T-cell (primary cell): ENCODE data around the gene ARL11. TPM values are rescaled to one million over a fixed set of nuclear protein-coding genes. Genes with fewer than 3 reads are reported as not detected.

Source experiments
- ATAC-seq, 4 experiments: fragments of 200-7000 bp in 3 of 4; fragments of 150-1000 bp in 1 of 4; cut with Tn5 transposase; replicated peaks in 1 of 4; 1 replicate in 3 of 4; 2 replicates in 1 of 4; pipeline ENCODE4 v1.10.0; 2021; ENCODE audit warnings: moderate library complexity in 3 of 4, mild to moderate bottlenecking in 2 of 4, moderate number of reproducible peaks in 1 of 4
- CTCF ChIA-PET, 2 donors: fragments of 300-600 bp; sonication (Branson Sonifier 250); formaldehyde crosslinking; loops; one replicate each; lab custom pipeline; 2022; ENCODE audit warnings: antibody characterized with exemption in 2 of 2; lab: Charles Lee
- POLR2A ChIA-PET, 2 donors: fragments of 300-600 bp; sonication (Branson Sonifier 250); formaldehyde crosslinking; loops; one replicate each; lab custom pipeline; 2022; ENCODE audit warnings: antibody characterized with exemption in 2 of 2; lab: Charles Lee
- DNase-seq, 35 experiments: peaks; one replicate each; pipeline versions ENCODE4 v3.0.0 to v3.0.0-alpha.2; 2013 to 2023
- H3K27ac ChIP-seq: one replicate; pipeline ENCODE4 v1.5.1; 2013; ENCODE audit warnings: low read length
- H3K27me3 ChIP-seq, 2 experiments: replicated peaks in 1 of 2; 1 replicate in 1 of 2; 2 replicates in 1 of 2; pipeline versions ENCODE4 v1.6.1 to v1.7.0; 2013; ENCODE audit warnings: low read length in 1 of 2, mixed read lengths in 1 of 2; ENCODE audit not compliant: control insufficient read depth in 2 of 2, insufficient read depth in 2 of 2; ENCODE audit errors: extremely low read depth in 1 of 2
- H3K36me3 ChIP-seq, 2 donors: 1 replicate in 1 of 2; 2 replicates in 1 of 2; pipeline versions ENCODE4 v1.6.1 to v1.7.0; 2013; ENCODE audit warnings: low read length in 1 of 2; ENCODE audit not compliant: control insufficient read depth in 2 of 2, insufficient read depth in 1 of 2; ENCODE audit errors: extremely low read depth in 1 of 2
- H3K4me1 ChIP-seq, 2 experiments: 1 replicate in 1 of 2; 2 replicates in 1 of 2; pipeline versions ENCODE4 v1.6.1 to v1.7.0; 2013; ENCODE audit warnings: low read length in 2 of 2, mixed read lengths in 1 of 2; ENCODE audit not compliant: insufficient read depth in 2 of 2, control insufficient read depth in 1 of 2; ENCODE audit errors: extremely low read depth in 1 of 2
- H3K4me3 ChIP-seq, 2 donors: 1 replicate in 1 of 2; 2 replicates in 1 of 2; pipeline versions ENCODE4 v1.5.1 to v1.7.0; 2013; ENCODE audit warnings: mild to moderate bottlenecking in 2 of 2, low read length in 1 of 2, moderate library complexity in 1 of 2; ENCODE audit not compliant: control insufficient read depth in 1 of 2; ENCODE audit errors: extremely low read depth in 1 of 2
- H3K9me3 ChIP-seq: 2 replicates; pipeline ENCODE4 v1.7.0; 2013
- H3K27ac Mint-ChIP-seq, 2 donors: one replicate each; pipeline ENCODE4 v1.8.0; 2020 to 2021; ENCODE audit warnings: mild to moderate bottlenecking in 2 of 2, mixed read lengths in 2 of 2
- H3K27me3 Mint-ChIP-seq, 2 donors: one replicate each; pipeline ENCODE4 v1.8.0; 2021 to 2022; ENCODE audit warnings: mixed read lengths in 2 of 2
- H3K36me3 Mint-ChIP-seq: one replicate; pipeline ENCODE4 v1.8.0; 2021; ENCODE audit warnings: mixed read lengths
- H3K4me1 Mint-ChIP-seq, 3 donors: one replicate each; pipeline ENCODE4 v1.8.0; 2020 to 2022; ENCODE audit warnings: mixed read lengths in 3 of 3, mild to moderate bottlenecking in 1 of 3
- H3K4me3 Mint-ChIP-seq, 3 donors: one replicate each; pipeline ENCODE4 v1.8.0; 2020 to 2022; ENCODE audit warnings: mild to moderate bottlenecking in 3 of 3, mixed read lengths in 3 of 3, moderate library complexity in 3 of 3
- H3K9me3 Mint-ChIP-seq, 3 donors: one replicate each; pipeline ENCODE4 v1.8.0; 2020 to 2022; ENCODE audit warnings: mixed read lengths in 3 of 3
- WGBS: methylation state at CpG from one replicate; pipeline ENCODE4 v1.1.5; 2013; ENCODE audit warnings: missing lambda C conversion rate; ENCODE audit not compliant: insufficient coverage; 5-methylcytosine and 5-hydroxymethylcytosine counted together
- total RNA-seq, 35 experiments: library from RNA in 6 of 35; stranded (reverse) in 6 of 35; fragments of 120-200 nt in 1 of 35; gene quantifications; one replicate each; pipeline versions ENCODE4 v1.2.1 to v1.2.4 and lab custom pipeline; 2013 to 2026

ARL11 gene
- total RNA-seq (1 to 10 TPM in 2 of 5 donors, under 1 TPM in 3; 0.12 to 1.9 (median 0.53) TPM), total RNA-seq (lab: John Stamatoyannopoulos, UW) (0.11 to 6.1 (median 0.72) reads per million in 29 experiments)
- 0.57 TPM for total RNA-seq (2013)

GRCh38 chr13:49627831-49628652 is at the start of gene ARL11:
Gene ARL11, plus strand, starts transcription at chr13:49628507. Its CDS starts 1,941 bp downstream, at chr13:49630448.
- Mint-ChIP-seq H3K4me3 (peak within 1 kb of the TSS; percentile 74 to 84 (median 84)), H3K36me3 (no peaks in the 10 kb centered on the region), H3K27ac (peak within 1 kb of the TSS; percentile 74), H3K27me3 (no peaks in the 10 kb centered on the region), H3K9me3 (no peaks in the 10 kb centered on the region), H3K4me1 (peaks cover 10 to 18% (median 12%) of the 10 kb centered on the region in 3 donors)
- ChIA-PET CTCF (interaction anchor here in 1 of 2 donors (0.6 to 0.7 kb wide), 3 partner anchors 11 to 105 kb away, joined by 3 to 4 read pairs (median 4); partner anchors contain the start of gene EBPL), POLR2A (no interaction called here)
- Histone ChIP-seq H3K4me1 (peaks cover 2 to 12% of the 10 kb centered on the region in 2 experiments), H3K36me3 (no peaks in the 10 kb centered on the region), H3K4me3 (peak within 1 kb of the TSS; percentile 45 to 55), H3K27ac (no peak within 1 kb of the TSS), H3K9me3 (no peaks in the 10 kb centered on the region), H3K27me3 (peaks cover 0 to 5% of the 10 kb centered on the region in 2 experiments)
- ATAC-seq (peak; percentile 73 to 90 (median 88)), DNase-seq (peak; percentile 15 to 67 (median 44))
- 22% methylated on average over 7 of the region's 17 CpGs for WGBS

DNA sequence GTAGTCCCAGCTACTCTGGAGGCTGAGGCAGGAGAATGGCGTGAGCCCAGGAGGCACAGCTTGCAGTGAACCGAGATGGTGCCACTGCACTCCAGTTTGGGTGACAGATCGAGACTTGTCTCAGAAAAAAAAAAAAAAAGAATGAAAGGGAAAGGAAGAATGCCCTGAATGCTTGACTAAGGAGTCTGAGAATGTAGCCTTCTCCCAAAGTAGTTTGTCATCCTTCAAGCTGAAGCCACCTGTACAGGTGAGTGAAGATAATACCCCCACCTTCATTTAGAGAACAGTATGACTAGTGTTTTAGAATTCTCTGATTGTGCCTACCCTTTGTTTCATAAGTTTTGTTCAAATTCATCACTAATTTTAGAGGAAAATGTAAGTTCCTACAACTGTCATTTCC is 48.8 kb upstream of the ARL11 start:
- Histone ChIP-seq H3K36me3 (peaks cover 7 to 24% of the 10 kb centered on the region in 2 donors), H3K27me3 (no peaks in the 10 kb centered on the region), H3K4me3 (no peak overlapping the region), H3K27ac (no peak overlapping the region), H3K9me3 (no peaks in the 10 kb centered on the region), H3K4me1 (peaks cover under 1 to 2% of the 10 kb centered on the region in 2 experiments)
- DNase-seq (no peak), ATAC-seq (no peak)
- H3K4me1 Mint-ChIP-seq, result peaks cover 31 to 43% (median 37%) of the 10 kb centered on the region in 3 donors
- 94% methylated on average over 3 of the region's 3 CpGs for WGBS
- CTCF ChIA-PET, result no interaction called here
- H3K36me3 Mint-ChIP-seq, result peaks cover 38% of the 10 kb centered on the region
- no peak overlapping the region for H3K4me3 Mint-ChIP-seq
- no peak overlapping the region for H3K27ac Mint-ChIP-seq
- POLR2A ChIA-PET, result no interaction called here
- H3K27me3 Mint-ChIP-seq, result no peaks in the 10 kb centered on the region
- no peaks in the 10 kb centered on the region for H3K9me3 Mint-ChIP-seq

GRCh38 chr13:49580980-49581680 is 47.2 kb upstream of the ARL11 start:
- Mint-ChIP-seq H3K27ac (peak overlapping the region in 1 of 2 donors; percentile 21), H3K27me3 (no peaks in the 10 kb centered on the region), H3K4me3 (peak overlapping the region in 1 of 3 donors; percentile 25), H3K36me3 (peaks cover 26% of the 10 kb centered on the region), H3K4me1 (peaks cover 32 to 47% (median 42%) of the 10 kb centered on the region in 3 donors), H3K9me3 (no peaks in the 10 kb centered on the region)
- ChIA-PET POLR2A (interaction anchor here in 1 of 2 donors (0.6 kb wide), 1 partner anchor 1274 kb away, joined by 4 read pairs; no protein-coding TSS in a partner anchor), CTCF (interaction anchor here in 1 of 2 donors (0.5 kb wide), 1 partner anchor 355 kb away, joined by 3 read pairs; the partner anchor contains the start of gene SPRYD7)
- no peak overlapping the region for H3K4me3 ChIP-seq
- peaks cover 3 to 9% of the 10 kb centered on the region in 2 experiments for H3K4me1 ChIP-seq
- ATAC-seq, result no peak
- no peak for DNase-seq
- no peaks in the 10 kb centered on the region for H3K27me3 ChIP-seq
- WGBS, result 94% methylated on average over 5 of the region's 5 CpGs
- no peak overlapping the region for H3K27ac ChIP-seq
- peaks cover 7 to 24% of the 10 kb centered on the region in 2 donors for H3K36me3 ChIP-seq
- H3K9me3 ChIP-seq, result no peaks in the 10 kb centered on the region

GRCh38 chr13:49584771-49585182 is 43.5 kb upstream of the ARL11 start:
- Histone ChIP-seq H3K4me1 (peaks cover 3 to 11% of the 10 kb centered on the region in 2 experiments), H3K4me3 (peak overlapping the region; percentile 79 to 89), H3K36me3 (peaks cover 3 to 20% of the 10 kb centered on the region in 2 donors), H3K27me3 (no peaks in the 10 kb centered on the region), H3K27ac (peak overlapping the region; percentile 35), H3K9me3 (no peaks in the 10 kb centered on the region)
- H3K27ac Mint-ChIP-seq, result peak overlapping the region; percentile 71 to 74
- H3K4me3 Mint-ChIP-seq, result peak overlapping the region; percentile 80 to 90 (median 84)
- ChIA-PET POLR2A (interaction anchor here in 1 of 2 donors (0.6 kb wide), 1 partner anchor 208 kb away, joined by 3 read pairs; the partner anchor contains the start of gene KPNA3), CTCF (interaction anchor here in 1 of 2 donors (0.6 to 1.3 kb wide), 2 partner anchors 22 to 345 kb away, joined by 3 to 4 read pairs; no protein-coding TSS in a partner anchor)
- WGBS, result 2% methylated on average over 10 of the region's 16 CpGs
- peaks cover 22% of the 10 kb centered on the region for H3K36me3 Mint-ChIP-seq
- H3K27me3 Mint-ChIP-seq, result no peaks in the 10 kb centered on the region
- ATAC-seq, result peak; percentile 10 to 26 (median 19)
- no peaks in the 10 kb centered on the region for H3K9me3 Mint-ChIP-seq
- peaks cover 25 to 46% (median 45%) of the 10 kb centered on the region in 3 donors for H3K4me1 Mint-ChIP-seq
- DNase-seq, result peak in 3 of 35 experiments; percentile 7 to 33 (median 15)

DNA sequence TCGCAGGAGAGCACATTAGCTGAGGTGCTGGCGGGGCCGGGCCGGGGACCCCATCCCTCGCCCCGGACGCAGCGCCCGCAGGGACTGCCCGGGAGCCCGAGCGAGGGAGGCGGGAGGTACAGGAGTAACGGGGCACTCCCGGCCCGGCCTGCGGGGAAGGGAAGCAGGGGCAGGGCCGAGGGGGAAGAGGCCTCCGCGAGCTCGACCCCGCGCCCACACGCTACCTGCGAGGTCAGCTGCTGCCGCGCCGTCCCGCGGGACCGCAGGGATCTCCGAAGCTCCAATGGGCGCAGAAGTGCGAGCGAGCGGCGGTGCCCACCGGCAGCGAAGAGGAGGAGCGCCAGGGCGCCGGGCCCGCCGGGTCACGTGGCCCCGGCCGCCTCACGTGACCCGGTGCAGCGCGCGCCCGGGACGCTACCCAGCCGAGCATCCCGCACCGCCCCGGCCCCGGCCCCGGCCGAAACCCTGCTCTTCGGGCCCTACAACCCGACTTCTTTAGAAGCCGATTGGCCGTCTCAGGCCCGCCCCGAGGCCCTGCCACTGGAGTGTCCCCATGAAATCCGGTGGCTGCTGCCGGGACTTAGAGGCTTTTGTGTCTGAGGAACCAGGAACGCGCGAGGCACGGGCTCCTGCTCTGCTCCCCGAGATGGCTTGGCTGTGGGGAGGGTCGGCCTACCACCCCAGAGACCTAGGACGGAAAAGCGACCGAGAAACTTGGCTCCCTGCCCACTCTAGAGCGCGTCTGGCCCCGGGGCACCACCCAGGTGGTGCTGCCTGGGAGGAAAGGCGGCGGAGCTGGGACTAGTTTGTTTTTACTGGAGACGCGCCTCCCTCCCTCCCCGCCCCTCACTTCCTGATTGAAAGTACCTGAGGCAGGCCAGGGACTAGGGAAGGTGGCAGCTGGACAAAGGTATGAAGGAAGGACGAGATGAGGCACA is 42.8 kb upstream of the ARL11 start, which contains the start of gene RCBTB1:
TSS of gene RCBTB1 (minus strand) at position 339 of the 938 bp plus-strand sequence. CDS start 18,279 bp downstream, outside the sequence.
- Histone ChIP-seq H3K4me3 (peak within 1 kb of the TSS; percentile 79 to 89), H3K9me3 (no peaks in the 10 kb centered on the region), H3K27me3 (no peaks in the 10 kb centered on the region), H3K27ac (peak within 1 kb of the TSS; percentile 74), H3K36me3 (peaks cover 3 to 13% of the 10 kb centered on the region in 2 donors), H3K4me1 (peaks cover 3 to 11% of the 10 kb centered on the region in 2 experiments)
- CTCF ChIA-PET, result interaction anchor here in 1 of 2 donors (0.5 to 1.3 kb wide), 6 partner anchors 21 to 447 kb away, joined by 3 to 5 read pairs (median 4); no protein-coding TSS in a partner anchor
- H3K9me3 Mint-ChIP-seq, result no peaks in the 10 kb centered on the region
- H3K4me3 Mint-ChIP-seq, result peak within 1 kb of the TSS; percentile 80 to 90 (median 84)
- under 1% methylated on average over 80 of the region's 87 CpGs for WGBS
- peaks cover 25 to 46% (median 45%) of the 10 kb centered on the region in 3 donors for H3K4me1 Mint-ChIP-seq
- peaks cover 15% of the 10 kb centered on the region for H3K36me3 Mint-ChIP-seq
- peak within 1 kb of the TSS; percentile 74 to 85 for H3K27ac Mint-ChIP-seq
- DNase-seq (peak; percentile 38 to 85 (median 59)), ATAC-seq (peak; percentile 96 to 97 (median 96))
- POLR2A ChIA-PET, result interaction anchor here in 1 of 2 donors (0.6 kb wide), 1 partner anchor 207 kb away, joined by 3 read pairs; the partner anchor contains the start of gene KPNA3
- H3K27me3 Mint-ChIP-seq, result no peaks in the 10 kb centered on the region
